HG03135 (cell line): ENCODE results near the gene LIN28B.
"Not testable (repeated sequence)": the region's sequence is repeated elsewhere in the genome, so short reads cannot be mapped to it uniquely, and the experiment has no call there.

Source experiments
- ATAC-seq: cut with Tn5 transposase; IDR thresholded peaks from one replicate; pipeline ENCODE4 v1.9.1; 2021; ENCODE audit warnings: mild to moderate bottlenecking, moderate library complexity; ENCODE audit not compliant: unreplicated experiment

Gene LIN28B

DNA sequence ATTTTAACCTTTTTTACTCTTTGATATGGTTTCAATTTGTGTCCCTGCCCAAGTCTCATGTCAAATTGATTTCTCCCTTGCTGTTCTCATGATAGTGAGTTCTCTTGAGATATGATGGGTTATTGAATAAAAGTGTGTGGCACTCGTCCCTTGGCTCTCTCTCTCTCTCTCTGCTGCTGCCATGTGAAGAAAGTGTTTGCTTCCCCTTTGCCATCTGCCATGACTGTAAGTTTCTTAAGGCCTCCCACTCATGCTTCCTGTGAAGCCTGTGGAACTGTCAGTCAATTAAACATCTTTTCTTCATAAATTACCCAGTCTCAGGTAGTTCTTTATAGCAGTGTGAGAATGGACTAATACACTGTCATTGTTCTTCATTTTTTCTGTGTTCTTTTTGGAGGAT lies 48.5 kb downstream of the LIN28B start:
- ATAC-seq, result no peak

DNA sequence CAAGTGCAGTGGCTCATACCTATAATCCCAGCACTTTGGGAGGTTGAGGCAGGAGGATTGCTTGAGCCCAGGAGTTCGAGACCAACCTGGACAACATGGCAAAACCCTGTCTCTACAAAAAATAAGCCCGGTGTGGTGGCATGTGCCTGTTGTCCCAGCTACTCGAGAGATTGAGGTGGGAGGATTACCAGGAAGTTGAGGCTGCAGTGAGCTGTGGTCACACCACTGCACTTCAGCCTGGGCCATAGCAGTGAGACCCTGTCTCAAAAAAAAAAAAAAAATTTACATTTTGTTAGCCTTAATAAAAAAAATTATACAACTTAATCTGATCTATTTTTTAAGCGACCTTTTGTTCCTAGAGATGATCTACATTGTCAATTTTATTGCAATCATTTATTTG lies 56.6 kb downstream of the LIN28B start:
- ATAC-seq, result not testable (repeated sequence)

DNA sequence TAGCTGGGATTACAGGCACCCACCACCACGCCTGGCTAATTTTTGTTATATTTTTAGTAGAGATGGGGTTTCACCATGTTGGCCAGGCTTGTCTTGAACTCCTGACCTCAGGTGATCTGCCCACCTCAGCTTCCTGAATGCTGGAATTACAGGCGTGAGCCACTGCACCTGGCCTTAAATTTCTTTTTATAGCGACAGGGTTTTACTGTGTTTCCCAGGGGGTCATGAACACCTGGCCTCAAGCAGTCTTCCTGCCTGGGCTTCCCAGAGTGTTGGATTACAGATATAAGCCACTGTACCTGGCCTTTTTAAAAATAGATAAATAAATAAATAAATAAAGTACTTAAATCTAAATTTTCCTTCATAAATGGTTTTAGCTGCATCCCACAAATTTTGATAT lies 57.5 kb downstream of the LIN28B start:
- no peak for ATAC-seq

DNA sequence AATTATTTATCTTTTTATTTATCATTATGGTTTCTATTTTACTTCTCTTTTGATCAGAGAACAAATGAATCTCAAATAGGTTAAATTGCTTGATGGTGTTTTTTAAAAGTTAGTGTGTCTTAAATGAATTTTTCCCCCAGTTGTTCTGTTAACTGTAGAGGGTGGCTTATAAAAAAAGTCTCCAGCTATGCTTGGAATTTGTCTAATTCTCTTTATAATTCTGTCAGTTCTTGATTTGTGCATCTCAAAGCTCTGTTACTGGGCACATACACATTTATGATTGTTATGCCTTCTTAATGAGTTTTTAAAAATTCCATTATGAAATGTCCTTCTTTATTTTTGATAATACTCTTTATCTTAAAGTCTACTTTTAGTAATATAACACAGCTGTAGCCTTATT lies 58.0 kb downstream of the LIN28B start:
- no peak for ATAC-seq

DNA sequence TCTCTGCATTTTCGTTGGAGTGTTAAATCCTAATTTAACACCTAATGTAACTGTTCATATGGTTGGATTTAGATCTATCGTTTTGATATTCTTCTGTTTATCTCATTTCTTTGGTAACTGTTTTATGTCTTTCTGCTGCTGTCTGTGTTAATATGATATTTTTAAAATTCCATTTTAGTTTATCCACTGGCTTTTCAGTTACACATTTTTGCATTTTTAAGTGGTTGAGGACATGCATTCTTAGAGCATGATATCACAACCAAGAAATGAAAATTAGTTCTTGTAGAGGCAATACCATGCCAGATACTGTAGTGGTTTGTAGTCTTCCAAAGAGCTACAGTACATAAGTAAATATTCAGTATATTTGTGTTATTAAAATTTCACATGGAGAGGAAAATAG lies 58.6 kb downstream of the LIN28B start:
- ATAC-seq, result no peak

DNA sequence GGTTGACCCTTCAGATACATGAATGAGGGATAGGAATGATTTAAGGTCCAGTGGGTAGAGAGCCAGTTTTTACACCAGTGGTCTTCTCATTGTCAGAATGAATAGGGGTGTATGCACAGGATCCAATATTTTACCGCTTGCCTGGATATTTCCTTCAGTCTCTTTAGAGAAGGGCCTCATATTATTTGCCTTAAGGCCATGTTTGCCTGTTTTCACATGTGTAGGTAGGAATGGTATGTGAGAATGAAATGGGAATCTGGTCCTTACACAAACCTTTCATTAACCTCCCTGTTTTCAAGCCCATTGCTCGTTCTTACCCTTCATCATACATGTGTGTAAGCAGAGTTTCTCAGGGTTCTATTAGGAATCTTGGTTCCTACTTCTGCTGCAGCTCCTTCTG lies 62.4 kb downstream of the LIN28B start:
- ATAC-seq, result no peak

DNA sequence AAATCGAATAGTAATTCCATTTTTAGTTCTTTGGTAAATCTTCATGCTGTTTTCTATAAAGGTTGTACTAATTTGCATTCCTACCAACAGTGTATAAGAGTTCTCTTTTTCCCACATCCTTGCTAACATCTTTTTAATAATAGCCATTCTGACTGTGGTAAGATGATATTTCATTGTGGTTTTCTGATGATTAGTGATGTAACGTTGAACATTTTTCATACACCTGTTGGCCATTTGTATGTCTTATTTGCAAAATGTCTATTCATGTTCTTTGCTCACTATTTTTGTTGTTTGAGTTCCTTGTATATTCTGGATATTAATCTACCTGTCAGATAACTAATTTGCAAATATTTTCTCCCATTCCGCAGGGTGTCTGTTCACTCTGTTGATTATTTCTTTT lies 64.5 kb downstream of the LIN28B start:
- no peak for ATAC-seq

DNA sequence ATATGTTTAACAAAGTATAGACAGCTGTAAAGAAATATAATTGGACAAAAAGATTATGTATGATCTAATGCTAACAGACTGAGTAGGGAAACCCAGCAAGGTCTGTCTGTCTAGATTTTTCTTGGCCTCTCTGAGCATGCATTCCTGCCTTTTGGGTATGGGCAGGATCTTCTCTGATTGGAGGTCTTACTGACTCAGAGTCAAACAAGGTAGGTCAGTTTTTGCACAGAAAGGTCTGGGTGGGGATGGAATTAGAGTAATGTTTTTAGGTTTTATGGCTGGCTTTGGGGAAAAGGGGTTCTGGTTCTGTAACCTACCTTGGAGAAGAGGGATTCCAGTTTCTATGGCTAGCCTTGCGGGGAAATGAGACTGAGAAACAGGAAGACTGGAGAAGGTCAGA lies 65.5 kb downstream of the LIN28B start:
- no peak for ATAC-seq

DNA sequence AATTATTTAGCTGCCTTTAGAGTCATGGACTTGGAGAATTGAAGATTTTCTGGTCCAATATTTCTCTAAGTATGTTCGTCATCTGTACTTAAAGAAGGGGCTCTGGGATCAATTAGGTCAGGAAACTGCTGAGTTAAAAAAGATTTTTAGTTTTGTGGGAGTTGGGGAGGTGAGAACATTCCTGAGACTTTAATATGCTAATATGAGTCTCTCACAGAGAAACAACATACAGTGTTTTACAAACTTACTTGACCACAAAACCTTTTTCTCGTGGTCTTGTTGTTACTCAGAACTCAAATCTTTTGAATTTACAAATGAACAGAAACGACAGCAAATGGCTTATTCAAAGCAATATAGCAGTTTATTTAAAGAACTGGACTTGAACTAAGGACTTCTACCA lies 67.9 kb downstream of the LIN28B start:
- no peak for ATAC-seq

DNA sequence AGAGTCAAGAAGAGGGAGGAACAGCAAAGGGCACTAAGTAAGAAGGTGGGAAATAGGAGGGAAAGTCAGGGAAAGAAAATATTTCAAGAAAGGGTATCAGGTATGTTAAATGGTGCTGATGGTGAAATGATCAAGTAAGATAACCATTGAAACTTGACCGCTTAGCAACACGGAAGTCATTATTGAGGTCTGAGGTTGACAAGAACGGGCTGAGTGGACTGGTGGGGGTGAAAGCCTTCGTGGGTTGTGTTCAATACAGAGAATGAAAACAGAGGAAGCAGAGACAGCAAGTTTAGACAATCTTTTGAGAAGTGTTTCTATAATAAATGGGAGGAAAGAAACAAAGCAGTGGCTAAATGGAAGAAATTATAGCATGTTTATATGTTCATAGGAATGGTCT lies 72.0 kb downstream of the LIN28B start:
- no peak for ATAC-seq

DNA sequence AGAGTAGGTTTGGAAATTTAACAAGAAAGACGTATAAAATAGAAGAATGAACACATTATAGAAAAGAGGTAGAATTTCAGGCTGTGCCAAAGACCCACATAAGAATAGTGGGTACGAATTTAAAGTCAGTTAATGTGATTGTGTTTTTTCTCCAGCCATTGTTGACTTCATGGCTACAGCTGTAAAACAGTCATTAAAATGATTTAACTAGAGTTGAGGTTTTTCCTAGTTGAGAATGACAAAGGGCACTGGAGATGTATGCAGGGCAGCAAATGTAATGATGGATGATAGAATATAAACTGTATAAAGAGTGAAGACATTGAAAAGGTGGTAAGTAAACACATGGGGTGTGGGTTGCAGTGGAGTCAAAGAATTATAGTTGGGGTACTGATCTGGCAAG lies 72.7 kb downstream of the LIN28B start:
- ATAC-seq, result no peak

DNA sequence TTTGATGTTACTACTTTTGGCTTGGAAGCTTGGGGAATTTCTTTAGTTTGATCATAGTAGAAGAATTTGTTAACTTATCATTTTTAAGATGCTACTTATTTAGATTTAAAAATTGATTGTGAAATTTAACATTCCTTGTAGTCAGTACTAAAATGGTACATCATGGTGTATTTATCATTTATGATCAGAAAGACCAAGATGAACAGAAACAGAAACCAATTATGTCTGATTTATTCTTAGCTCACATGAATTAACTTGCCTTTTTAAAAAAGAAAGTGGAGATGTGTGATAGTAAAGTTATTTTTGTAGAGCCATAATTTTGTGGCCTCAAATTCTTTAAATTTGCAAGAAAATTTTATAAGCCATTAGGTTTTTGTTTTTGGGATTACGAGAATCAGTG lies 77.6 kb downstream of the LIN28B start:
- no peak for ATAC-seq

DNA sequence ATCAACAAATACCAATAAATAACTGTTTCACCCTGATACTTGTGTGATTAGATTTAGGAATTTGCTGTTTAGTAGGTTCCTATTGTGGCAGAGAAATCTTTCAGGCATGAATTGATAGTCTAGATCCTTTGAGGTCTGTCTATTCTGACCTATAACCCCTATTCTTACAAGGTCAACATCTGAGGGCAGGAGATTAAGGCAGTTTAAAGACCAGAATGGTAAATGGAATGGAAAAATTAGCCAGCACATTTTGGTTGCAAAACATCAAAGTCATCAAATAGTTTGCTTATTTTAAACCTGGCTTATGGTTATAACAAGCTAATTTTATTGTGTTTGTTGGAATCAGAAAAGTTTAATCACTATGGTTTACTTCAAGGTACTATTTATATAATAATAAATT lies 78.4 kb downstream of the LIN28B start:
- ATAC-seq, result no peak

DNA sequence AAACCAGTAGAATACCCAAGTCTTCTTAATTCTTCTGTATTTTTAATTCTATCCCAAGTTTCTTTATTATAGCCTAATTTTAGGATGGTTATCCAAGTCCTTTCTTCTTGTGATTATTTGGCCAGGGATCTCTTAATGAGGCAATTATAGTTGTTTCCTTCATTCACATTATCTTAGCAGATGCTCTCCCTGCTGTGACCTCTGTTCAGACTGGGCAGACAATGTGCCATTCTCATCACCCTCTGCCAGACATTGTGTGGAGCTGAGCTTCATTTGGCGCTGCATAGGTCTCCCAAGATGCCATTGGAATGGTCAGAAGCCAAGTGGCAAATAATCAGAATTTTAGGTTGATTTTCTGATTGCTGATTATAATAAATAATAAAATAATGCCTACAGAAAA lies 79.4 kb downstream of the LIN28B start:
- ATAC-seq, result no peak

DNA sequence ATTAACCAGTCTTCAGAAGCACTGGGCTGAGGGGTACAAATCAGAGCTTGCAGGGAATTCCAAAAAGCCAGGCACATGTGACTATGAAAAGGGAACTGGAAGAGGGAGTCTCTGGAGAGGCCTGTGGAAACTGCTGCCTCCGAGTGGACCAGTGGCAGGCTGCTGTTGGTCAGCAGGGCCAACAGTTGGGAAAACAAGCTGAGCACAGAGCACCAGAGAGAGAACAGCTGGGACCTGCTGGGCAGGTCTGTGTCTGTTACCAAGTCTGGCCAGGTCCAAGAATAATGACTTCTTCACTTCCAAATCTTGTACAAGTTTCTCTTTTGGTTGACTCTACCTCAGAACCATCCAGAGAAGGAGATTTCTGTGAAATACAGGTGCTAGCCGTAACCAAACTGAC lies 81.4 kb downstream of the LIN28B start:
- no peak for ATAC-seq

DNA sequence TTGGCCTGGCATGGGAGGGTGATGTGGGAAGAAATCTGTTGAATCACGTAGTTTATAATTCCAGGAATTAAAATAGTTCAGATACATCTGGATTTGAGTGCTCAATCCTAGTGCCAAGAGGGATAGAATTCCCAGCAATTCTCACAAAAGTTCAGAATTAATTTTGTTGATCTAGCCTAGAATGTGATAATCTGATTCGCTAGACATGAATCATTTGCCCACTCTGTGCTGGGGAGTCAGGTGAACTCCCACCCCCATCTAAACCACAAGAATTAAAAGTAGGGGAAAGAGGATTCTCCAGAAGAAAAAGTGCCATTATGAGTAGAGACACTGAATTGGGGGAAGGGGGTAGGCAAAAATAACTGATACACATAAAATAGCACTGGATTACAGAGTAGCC lies 85.0 kb downstream of the LIN28B start:
- no peak for ATAC-seq

DNA sequence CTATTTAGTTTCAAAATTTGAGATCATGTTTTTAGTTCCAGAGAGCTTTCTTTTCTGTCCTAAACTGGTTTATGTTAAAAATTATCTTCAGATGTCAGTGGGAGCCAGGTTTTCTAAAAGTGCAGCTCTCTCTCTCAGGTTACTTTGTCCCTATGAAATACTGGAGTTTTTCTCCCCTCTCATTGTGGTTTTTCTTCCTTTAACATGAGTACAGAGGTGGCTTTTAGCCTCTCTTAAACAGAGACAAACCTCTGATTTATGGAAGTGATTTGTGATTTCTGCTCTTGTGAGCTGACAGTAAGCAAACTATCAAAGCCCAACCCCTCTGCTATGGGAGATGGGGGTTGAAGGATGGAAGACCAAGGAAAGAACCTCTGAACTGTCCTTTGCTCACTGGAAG lies 85.7 kb downstream of the LIN28B start:
- ATAC-seq, result no peak

DNA sequence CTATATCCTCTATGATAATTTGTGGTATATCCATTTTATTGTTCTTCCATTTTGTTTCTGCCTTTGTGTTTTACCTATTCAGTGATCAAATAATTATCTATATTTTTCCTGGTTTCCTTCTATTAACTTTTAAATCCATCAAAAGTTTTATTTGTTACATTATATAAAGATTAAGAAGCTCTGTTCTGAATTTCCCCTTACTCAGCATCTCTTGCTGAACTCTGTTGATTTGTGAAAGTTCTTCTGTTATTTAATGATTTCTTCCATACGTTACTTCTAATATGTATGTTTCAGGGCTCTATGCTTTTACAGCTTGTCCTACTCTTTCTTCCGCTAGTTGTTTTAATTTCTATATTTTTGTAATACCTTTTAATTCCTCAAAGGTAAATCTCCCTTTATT lies 87.1 kb downstream of the LIN28B start:
- ATAC-seq, result no peak

DNA sequence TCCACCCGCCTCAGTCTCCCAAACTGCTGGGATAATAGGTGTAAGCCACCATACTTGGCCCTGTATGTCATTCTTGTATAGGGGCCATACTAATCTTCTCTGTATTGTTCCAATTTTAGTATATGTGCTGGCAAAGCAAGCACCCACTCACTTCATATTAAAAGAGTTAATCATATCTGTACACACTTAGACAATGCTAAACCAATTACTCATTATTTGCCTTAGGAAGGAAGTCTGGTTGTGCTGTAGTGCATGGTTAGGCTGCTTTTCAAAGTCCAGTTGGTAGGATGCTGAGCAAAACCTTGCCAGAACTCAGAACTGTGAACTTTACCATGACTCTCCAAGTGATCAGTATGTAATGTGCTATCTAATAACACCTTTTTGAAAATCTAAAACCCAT lies 88.6 kb downstream of the LIN28B start:
- no peak for ATAC-seq

DNA sequence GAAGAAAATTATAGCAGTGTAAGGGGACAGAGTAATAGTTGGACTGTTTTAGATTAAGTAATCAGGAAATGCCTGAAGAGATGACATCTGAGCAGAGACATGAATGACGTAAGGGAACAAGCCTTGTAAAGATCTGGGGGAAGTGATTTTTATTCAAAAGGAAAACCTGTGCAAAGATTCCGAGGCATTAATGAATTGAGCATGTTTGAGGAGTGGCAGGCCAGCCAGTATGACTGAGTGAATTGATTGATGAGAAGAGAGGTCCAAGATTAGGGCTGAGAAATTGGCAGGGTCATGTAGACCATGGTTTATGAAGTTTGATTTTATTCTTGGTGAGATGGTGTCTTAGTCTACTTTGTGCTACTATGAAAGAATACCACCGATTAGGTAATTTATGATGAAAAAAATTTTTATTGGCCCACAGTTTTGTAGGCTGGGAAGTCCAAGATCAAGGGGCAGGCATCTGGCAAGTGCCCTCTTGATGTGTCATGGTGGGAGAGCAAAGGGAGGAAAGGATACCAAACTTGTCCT lies 95.1 kb downstream of the LIN28B start:
- no peak for ATAC-seq

DNA sequence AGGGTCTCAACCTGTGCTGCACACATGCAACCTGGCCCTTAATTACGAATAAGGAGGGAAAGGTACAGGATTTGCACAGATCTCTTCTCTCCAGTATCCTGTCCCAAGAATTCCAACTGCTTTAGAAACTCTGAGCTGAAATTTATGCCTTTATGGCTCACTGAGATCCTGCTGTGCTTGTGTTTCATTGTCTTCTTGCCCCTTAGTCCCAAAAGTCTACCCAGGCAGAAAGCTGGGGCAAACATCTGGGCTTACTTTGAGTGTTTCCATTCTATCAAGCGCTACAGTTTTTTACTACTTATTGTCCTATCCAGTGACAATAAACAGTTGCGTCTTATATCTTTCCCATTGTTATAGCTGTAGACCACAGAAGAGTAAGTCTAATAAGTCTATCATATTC lies 99.7 kb downstream of the LIN28B start:
- ATAC-seq, result no peak

DNA sequence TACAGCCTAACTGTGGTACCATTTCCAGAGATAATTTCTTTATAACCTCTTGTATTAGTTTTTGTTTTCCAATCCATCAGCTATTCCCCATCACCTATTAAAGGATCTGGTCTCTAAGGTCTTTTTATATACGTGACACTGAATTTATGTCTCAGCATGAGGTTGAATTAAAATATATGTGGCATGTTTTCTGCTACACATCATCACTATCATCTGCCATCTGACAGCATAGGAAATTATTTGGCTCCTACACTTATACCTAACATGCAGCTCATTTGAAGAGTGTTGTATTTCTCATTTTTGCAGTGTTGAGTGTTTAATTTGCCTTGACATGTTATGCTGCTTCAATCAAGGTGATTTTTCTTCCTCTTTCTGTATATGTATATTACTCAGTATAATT lies 100.3 kb downstream of the LIN28B start:
- no peak for ATAC-seq

DNA sequence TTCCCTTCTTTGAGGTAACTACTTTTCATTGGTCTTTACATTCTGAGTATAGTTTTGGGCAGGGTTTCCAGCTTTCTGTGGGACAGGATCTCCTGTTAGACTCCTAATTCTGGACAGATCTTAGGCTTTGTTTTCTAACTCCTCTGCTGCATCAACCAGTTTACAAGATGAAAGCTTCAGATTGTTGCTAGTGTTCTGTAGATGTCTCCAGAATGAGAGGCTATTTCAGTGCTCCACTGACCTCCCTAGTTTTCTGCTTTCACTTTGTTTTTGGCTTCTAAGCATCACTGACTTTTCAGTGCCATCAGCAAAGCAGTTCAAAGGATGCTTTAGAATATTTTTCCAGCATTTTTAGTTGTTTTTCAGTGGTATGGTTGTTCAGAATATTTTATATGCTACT lies 101.4 kb downstream of the LIN28B start:
- ATAC-seq, result no peak

DNA sequence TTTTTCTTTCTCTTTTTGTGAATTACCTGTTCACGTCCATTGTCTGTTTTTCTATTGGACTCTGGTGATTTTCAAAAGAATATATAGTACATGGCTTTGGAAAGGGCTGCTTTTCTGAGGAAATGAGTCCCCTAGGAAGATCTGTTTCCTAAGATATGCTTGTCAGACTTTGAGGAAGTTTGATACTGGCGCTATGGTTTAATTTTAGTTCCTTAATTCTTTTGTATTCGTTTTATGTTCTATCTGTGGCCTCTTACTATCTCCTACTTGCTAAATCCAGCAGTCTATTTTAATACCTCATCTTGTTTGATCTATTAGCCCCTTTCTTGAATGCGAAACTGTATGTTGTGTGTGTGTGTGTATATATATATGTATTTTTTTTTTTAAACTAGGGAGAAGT lies 101.9 kb downstream of the LIN28B start:
- ATAC-seq, result no peak
